Stimulated activated CD4-positive, alpha-beta T cell treated with anti-CD3 and anti-CD28 coated beads, Interleukin-15, amount 100 ng/mL, for 48 hours (primary cell): ENCODE data around the gene CLEC20A.

ENCODE experiments used
- DNase-seq, 2 donors: peaks; one replicate each; pipeline ENCODE4 v3.0.0-alpha.2; 2020; ENCODE audit warnings: low read depth in 2 of 2

CLEC20A gene

GRCh38 chr1:178496410-178497135 is at the start of gene CLEC20A:
Gene CLEC20A, minus strand, starts transcription at chr1:178496964. Its CDS starts 25 bp downstream, at chr1:178496939.
- no peak for DNase-seq

DNA sequence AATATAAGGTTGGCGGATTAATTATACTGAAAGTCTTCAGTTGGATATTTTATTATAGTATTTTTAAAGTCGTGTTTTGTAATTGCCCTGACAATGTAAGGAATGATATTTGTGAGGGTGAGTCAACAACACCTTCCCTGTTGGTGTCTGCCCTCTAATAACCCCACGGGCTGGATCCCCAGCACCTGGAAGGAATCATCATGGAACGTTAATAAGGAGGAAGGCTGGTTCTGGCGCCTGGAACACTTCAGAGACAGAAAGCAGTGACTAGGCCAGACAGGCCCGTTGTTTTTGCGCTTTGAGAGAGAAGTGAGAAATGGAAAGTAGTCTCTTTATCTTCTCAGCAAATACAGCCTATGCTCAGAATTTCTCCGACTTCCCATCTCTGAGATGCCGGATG is 47.8 kb upstream of the CLEC20A start:
- no peak for DNase-seq

- no peak for DNase-seq
Observed at GRCh38 chr1:178543290-178543607, 46.5 kb upstream of the CLEC20A start.

DNA sequence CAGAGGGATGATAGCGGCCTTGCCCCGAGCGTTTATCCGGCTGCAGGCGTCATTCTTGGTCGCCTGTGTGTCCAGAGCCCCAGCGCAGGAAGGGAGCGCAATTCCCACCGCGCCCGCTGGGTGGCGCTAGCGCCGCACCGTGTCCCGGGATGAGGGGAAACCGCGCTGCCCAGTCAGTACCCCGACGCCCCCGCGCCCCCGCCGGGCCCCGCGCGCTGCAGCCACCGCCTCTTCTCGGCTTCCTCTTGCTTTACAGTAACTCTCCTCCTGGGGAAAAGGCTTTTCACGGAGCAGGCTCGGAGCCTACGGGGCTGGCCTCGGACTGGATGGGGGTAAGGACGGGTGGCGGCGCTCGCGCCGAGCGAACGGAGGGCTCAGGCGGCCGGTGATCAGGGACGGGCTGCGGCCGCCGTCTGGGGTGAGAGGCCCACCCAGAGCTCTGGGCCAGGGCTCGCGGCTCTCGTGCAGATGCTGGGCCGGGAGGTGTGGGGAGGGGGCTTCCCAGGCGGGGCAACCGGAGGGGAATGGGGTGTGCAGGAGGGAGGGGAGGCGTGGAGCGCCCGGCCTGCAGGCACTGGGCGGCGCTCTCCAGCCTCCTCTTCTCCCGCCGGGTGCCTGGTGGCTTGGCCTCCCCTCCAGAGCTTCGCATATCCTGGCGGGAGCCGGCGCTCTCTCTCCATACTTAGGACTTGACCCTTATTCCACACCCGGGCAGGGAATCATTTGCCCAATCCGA is 46.0 kb upstream of the CLEC20A start:
- DNase-seq: peak; percentile 68 to 85

DNA sequence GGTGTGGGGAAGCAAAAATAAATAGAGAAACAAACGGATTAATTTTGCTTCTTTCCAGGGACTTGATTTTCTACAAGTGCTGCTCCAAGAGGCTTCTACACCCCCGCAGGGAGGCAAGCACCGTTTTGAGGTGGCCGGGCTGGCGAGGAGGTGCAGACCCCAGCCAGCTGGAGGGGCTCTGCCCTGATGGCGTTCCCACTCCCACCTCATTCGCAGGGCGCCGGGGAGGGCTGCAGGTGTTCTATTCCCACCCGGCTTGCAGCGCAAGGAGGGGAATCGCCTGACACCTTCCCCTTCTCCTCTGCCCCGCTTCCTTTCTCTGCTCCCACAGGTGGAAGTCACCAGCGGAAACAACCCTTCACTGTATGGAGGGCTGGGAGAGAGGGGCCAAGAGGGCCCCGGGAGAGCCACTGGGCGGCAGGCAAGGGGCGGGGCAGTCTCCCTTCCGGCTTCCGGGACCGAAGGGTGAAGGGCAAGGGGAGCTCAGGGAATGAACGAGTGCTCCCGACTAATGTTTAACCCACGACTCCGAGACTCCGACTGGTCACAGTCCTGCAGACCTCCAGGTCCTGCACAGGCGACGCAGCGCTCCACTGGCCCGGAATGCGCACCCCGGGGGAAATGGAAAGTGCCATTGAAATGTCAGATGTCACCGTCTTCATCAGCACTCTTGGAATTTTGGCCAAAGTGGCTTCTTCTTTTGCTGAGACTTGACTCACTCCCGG is 45.2 kb upstream of the CLEC20A start:
- peak in 1 of 2 donors; percentile 30 for DNase-seq

- no peak for DNase-seq
Observed at GRCh38 chr1:178541379-178541778, 44.6 kb upstream of the CLEC20A start.

GRCh38 chr1:178540646-178541045 is 43.9 kb upstream of the CLEC20A start:
- no peak for DNase-seq

DNA sequence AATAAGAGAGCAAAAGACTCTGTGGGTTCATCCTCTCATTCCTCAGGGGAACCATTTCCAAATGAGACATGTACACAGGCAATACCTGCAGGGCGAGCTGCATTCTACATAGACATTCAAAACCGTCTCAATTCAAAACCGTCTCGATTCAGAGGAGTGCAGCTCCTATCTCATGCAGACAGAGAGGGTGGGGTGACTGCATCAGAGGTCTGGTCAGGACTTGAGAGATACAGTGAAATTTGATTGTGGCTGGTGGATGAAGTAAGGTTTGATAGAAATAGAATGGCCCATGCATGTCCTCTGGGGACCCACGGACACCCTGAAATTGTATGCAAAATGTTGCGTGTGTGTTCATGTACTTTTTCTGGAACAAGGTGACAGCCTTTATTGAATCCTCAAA is 43.4 kb upstream of the CLEC20A start:
- DNase-seq: no peak

DNA sequence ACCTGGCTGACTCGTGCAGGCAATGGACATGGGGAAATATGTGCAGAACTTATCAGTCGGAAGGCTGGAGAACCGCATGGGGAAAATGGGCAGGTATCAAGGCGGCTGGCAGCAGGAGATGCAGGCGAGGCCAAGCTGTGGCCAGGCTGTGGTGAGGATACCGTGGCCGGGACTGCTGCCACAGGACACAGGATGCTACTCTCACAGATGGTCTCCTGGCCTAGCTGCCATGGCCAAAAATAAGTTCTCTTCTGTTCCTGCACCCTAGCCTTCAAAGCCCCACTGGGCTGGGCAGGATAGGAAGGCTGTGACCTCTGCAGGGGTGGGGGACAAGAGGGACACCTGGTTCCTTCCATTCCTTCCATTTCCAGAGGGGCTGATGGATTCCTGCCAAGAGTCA is 42.5 kb upstream of the CLEC20A start:
- DNase-seq: no peak

- DNase-seq: no peak
Observed at GRCh38 chr1:178538192-178538916, 41.6 kb upstream of the CLEC20A start.

DNA sequence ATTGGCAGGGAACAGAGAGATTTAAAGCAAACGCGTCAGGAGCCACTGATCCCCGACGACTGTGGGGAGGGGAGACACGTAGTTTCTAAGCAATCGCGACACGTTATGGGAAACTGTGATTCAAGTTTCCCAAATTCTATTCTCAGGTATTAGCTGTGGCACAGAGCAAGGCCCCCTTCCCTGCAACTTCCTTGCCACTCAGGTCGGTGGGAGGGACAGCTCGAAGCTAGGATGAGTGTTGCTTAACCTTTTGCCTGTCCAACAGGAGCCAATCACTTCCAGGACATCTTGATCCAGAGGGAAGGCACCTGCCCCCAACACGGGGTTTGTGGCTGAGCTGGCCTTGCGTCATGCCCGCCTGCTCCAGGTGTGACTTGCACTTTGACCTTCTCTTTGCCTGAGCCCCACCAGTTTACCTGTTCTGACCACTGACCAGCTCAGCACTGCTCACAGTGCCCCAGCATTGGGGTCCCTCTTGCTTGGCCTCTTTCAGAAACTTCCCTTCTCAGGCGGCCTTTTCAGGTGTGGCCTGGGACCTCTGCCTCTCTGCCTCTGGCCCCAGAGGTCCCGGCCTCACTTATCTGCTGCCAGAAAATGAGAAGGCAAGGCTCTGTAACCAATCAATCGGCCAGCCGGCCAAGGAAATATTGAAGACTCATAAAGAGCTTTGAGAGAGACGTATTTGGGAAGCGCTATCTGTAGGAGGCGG is 40.8 kb upstream of the CLEC20A start:
- no peak for DNase-seq

DNA sequence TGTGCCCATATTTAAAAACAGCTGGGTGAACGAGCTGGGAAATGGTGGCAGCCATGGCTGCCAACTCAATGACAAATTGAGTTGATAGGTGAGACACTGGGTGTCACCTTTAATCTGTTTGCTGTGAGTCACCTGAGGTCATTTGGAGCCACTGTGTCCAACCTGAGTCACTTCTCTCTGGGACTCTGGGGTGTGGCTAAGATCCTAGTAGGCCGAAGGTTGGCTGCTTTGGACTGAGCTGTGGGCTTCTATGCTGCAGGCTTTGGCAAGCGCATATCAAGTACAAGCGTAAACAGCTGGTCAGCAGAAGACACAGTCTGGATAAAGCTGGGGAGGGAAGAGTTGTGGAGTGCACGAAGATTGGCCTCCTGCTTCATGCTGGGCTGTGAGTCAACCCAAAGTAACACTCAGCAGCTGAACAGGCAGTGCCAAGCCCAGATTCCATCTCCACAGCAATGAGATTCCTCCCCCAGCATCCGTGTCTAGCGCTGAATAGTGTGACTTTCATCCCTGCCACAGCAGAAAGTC is 40.1 kb upstream of the CLEC20A start:
- no peak for DNase-seq

- DNase-seq: no peak
Observed at GRCh38 chr1:178536329-178536728, 39.6 kb upstream of the CLEC20A start.

DNA sequence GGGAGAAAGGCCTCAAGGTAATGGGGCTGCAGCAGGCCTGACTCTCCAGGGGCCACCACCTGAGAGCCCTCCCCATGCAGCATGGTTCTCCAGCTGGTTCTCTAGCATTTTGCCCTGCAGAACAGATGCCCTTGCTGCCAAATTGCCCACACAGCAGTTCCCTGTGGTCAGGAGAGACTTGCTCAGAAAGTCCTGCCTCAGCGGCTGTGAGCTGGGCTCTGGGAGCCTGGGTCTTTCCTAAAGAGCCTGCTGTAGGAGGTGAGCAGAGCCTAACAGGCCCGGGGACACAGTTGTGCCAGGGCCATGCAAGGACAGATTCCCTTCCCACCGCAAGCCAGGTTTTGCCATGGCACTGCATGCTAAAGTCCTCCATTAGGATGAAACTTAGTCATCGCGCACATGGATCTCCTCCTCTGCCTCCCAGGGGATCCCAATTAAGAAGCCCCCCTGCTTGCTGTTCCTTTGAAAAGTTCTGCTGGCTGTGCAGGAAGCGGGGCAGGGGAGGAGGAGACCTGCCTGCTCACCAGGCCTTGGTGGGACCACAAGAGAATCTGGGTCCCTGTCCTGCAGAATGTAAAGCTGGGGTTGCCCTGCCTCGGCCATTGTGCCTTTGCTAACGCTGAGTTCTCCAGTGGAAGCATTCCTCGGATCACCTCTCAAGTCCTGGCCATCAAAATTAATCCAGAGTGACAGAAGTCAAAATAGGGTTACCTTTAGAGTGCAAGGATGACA is 37.5 kb upstream of the CLEC20A start:
- no peak for DNase-seq

DNA sequence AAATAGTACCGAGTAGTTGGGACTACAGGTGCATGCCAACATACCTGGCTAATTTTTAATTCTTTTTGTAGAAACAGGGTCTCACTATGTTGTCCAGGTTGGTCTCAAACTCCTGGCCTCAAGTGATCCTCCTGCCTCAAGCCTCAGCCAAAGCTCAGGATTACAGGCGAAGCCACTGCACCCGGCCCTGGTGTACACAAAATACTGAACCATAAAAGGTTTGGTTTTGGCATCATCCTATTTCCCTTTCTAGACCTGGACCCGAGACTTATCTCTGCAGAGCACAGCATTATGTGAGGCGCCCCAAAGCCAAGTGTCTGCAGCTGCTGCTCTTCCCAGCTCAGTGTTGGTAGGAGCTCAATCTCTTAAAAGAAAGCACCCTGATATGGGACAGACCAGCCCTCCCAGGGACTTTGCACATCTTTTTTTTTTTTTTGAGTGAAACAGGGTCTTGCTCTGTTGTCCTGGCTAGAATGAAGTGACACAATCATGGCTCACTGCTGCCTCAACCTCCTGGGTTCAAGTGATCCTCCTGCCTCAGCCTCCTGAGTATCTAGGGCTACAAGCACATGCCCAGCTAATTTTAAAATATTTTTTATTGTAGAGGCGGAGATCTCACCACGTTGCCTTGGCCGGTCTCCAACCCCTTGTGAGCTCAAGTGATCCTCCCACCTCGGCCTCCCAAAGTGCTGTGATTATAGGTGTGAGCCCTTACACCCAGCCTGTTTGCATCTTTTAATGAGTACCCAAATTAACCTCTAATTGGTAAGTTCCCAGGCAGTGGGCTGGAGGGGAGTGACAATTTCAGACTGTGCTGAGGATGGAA is 36.6 kb upstream of the CLEC20A start:
- DNase-seq: no peak

- peak; percentile 48 to 63 for DNase-seq
Observed at GRCh38 chr1:178532392-178532791, 35.6 kb upstream of the CLEC20A start.

GRCh38 chr1:178531887-178532286 is 35.1 kb upstream of the CLEC20A start:
- no peak for DNase-seq

- no peak for DNase-seq
Observed at GRCh38 chr1:178530502-178530901, 33.7 kb upstream of the CLEC20A start.

DNA sequence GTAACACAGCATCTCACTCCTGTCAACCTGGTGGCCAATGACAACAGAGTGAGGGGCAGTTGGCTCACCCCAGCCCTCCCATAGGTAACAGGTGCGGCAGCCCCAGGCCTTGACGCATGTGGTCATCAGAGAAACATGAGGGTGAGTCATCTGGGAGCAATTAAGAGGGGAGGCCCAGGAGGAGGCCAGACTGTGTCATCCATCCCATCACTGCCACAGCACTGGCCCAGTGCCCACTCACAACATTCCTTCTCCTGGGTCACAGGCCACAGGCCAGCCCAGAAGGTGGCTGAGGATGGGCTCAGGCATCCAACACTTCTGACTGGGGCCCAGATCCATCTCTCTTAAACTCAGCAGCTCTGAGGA is 33.3 kb upstream of the CLEC20A start:
- no peak for DNase-seq
